GM18873 (cell line): Measurements from ENCODE around the gene OPN4.
A peak's percentile ranks its signal among the peaks of the same experiment; 100 is the strongest.

ENCODE experiments used
- ATAC-seq: cut with Tn5 transposase; IDR thresholded peaks from one replicate; pipeline ENCODE4 v1.9.1; 2021; ENCODE audit warnings: mild to moderate bottlenecking, moderate library complexity, moderate number of reproducible peaks; ENCODE audit not compliant: unreplicated experiment, low FRiP score

Gene OPN4

DNA sequence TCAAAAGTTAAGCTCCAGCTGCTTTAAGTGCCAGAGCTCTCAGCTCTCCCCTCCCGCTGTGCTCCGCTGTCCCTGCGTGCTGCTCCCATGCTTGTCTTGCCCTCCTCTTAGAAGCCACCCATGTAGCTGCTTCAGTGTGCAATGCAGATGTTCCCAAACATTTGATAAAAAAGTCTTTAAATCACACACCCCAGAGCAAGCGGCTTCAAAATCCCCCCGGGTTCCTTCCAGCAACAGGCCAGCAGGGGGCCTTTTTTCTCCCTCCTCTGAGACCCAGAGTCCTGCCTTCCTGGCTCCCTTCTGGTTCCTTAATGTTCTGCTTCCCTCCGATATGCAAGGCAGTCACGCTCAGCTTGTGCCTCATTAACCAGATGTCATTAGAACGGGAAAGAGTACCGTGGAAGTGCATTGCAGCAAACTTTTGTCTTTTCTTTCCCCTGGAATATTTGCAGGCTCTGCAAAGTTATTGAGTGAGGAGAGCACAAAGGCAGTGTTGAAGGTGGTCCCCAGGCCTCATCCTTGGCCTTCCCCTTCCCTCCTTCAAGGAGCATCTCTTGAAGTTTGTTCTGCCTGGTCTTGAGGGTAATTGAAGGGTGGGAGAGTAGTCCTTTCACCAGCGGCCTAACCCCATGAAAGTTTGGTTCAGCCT is 39.5 kb downstream of the OPN4 start:
- ATAC-seq: no peak

DNA sequence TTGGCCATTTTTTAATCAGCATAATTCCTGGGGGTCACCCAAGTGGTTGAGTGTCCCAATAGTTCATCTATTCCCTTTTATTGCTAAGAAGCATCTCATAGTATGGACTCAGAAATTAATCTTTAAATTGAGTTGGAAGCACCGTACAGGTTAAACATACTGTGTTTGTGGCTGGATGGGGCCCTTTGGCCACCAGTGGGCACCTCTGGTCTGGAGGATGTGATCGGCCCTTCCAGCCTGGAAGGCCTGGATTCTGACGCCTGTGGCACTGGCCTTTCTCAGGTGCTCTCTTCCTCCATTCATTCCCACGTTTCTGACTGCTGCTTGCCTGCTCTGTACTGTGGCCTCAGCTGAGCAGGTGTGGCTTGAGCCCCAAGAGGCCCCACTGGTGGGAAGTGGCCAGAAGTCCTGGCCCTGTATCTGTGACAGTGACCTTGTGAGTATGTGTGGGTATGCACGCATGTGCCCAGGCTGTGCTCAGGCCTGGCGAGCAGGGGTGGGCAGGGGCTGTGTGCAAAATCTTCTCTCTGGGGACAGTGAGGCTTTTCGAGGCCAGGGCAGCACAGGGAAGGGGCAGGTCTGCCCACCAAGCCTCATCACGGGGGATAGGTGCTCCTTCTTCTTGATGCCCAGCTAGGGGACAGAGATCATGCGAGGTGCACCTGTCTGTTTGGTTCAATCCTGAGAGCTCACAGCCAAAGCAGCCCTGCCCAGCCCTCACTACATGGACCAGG is 44.0 kb downstream of the OPN4 start:
- ATAC-seq: no peak

DNA sequence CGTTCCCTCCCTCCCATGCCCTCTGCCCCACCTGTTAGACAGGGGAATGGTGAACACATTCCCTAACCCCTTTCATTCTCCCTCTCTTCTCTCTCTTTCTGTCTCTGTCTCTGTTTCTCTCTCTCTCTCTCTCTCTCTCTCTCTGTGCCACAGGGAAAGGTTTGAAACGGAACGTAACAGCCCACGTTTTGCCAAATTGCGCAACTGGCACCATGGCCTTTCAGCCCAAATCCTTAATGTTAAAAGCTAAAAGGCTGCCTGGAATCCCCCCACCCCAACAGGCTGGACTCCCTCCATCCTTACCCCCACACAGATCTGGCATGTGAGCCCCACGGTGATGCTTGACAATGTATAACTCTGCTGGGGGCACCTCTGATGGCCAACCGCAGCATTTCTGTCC is 44.8 kb downstream of the OPN4 start:
- ATAC-seq: no peak

DNA sequence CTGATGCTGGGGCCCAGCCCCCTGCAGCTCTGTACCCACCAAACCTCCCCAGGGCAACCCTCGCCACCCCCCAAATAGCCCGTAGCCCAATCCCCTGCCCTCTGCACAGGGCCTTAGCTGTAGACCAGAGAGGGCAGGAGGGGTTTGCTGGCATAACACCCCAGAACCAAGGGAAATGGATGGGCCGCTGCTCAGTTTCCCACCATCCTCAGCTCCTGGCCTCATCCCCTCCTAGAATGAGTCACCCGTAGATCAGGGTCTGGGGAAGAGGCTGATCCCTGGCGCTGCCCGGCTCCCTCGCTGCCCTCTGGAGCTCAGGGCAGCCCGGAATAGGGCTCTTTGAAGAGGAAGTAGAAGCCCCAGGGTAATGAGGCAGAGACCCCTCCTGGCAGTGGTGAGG is 45.2 kb downstream of the OPN4 start:
- no peak for ATAC-seq

DNA sequence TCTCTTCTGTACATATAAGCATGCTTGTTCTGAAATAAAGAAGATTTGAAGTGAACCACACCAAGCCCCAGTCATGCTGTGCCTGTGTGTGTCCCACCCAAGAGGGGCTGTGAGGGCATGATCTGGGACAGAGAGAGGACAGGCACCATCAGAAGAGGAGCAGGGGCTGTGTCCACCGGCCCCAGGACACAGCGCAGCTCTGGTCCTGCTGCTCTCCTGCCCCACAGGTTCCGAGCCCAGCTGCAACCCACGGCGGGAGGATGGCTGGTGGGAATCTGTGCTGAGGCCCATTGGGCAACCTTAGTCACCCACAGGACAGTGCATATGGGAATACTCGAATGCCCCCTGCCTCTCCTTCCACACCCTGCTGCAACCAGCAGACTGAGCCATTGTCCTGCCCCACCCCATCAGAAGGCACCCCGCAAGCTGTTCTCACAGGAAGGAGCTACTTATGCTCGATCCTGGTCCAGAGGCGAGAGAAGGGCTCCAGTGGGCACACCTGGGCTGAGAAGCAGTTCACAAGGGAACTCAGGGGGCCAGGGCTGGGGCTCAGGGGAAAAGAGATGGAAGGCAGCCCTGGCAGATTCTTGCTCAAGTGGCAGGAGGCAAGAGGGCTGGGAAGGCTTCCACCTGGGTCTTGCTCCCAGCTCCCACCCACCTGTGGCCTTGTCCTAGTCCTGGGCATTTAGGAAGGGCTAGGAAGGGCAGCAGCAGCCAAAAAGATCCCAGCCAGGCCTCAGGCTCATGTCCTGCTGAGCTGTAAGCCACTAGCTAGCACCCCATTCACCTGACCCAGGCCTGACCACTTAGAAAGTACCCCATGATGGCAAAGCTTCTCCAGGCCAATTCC is 45.9 kb downstream of the OPN4 start:
- ATAC-seq: no peak

DNA sequence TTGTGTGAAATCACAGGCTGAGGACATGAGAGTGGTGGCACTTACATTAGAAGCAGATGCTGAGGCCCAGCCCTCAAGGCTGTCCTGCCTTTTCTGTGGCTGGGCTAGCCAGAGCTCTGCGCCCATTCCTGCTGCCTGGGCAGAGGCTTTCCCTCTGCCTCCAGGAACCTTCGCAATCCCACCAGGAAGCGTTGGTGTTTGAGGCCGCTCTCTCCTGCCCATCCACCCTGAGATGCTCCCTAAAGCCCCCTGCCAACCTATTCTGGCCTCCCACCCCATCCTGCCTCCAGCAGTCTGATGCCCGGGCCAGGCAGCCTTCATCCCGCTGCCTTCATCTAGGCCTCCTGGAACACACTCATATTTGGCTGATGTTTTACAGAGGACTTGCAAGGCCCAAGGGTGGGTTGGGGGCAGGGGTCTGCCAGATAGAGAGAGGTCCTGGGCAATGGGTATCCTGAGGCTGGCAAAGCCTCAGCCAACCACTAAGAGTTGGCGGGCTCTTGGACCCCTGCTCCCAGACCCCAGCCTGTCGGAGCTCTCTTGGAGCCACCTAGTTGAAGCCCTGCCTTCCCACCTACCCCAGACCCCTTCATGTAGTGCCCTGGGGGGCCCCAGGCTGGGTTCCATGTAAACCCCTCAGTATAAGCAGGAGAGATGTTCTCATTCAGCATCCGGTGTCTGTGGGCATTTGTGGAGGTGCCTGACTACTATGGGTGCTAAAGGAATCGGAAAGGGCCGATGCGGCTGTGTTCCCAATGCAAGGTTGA is 46.7 kb downstream of the OPN4 start:
- ATAC-seq: no peak

DNA sequence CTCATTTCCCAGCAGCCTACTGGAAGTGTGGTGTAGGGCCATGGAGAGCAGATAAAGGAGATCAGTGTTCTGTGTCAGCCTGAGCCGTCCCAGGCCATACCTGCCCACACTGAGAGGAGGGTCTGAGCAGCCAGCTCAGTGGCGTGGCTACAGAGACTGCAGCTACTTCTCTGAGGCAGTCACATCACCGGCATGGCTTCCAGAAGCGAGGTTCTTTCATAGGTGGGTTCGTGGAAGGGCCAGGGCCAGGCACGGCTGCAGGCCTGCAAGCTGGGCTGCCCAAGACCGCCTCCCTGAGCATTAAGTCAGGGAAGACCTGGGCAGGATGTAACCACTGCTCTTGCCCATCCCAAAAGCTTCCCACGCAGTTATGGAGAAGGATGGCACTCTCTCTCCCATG is 48.8 kb downstream of the OPN4 start:
- no peak for ATAC-seq

DNA sequence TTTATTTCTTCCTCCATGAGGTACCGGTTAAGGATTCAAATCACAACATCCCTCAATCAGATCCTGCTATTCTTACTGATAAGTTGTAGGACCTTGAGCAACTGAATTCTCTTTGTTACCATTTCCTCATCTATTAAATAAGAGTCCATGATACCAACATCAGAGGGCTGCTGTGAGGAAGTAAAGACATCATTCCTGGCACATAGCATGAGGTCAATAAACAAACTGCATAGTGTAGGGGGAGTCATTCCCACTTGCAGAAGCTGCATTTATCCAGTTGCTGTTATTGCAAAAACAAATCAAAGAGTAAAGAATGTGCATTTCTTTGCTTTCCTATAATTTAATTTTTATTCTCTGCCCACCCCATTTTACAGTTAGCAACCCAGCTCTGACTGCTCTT is 50.8 kb downstream of the OPN4 start:
- ATAC-seq: no peak

DNA sequence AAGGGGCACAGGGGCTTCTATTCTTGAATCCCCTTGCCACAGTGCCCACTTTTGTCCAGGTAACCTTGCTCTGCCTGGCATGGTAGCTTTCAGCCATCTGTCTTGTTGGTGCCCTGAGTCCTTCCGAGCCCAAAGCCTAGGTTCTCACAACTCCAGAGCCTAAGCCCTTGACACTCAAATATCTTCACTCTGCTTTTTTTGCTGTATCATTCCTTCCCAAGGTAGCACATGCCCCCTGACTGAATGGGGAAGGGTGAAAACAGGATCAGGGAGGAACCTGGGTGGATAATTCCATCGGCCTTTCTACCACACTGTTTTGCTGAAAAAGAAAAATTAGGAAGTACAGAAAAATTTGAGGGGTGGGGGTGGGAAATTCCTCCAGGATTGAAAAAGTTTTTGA is 51.6 kb downstream of the OPN4 start:
- ATAC-seq: no peak

DNA sequence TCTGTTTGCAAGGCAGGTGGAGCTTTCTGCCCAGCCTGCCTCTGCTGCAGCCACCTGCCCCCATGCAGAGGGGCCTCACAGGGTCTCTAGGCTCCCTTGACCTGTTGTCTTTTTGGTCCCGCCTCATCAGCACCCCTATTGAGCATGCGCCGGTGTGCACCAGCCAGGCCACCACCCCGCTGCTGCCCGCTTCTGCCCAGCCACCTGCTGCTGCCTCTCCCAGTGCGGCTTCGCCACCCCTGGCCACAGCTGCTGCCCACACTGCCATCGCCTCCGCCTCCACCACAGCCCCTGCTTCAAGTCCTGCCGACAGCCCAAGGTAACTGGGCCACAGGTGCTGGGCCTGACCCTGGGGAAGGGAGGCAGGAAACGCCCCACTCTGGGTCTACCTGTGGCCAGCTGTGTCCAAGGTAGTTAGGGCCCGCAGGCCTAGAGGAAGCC is 52.1 kb downstream of the OPN4 start:
- no peak for ATAC-seq

DNA sequence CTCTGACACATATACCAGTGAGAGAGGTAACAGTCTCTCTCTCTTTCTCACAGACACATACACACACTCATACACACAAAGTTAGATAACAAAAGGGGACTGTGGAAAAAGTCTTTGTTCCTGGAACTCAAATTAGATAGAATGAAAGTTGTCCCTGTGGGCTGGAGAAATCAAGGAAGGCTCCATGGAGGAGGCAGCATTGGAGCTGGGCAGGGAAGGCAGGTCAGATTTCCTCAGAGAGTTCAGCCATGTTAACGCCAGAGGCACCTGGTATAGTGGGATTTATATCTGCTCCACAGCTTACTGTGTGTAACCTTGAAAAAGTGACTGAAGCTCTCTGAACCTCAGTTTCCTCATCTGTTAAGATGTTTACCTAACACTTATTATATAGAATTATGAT is 52.6 kb downstream of the OPN4 start:
- ATAC-seq: no peak

DNA sequence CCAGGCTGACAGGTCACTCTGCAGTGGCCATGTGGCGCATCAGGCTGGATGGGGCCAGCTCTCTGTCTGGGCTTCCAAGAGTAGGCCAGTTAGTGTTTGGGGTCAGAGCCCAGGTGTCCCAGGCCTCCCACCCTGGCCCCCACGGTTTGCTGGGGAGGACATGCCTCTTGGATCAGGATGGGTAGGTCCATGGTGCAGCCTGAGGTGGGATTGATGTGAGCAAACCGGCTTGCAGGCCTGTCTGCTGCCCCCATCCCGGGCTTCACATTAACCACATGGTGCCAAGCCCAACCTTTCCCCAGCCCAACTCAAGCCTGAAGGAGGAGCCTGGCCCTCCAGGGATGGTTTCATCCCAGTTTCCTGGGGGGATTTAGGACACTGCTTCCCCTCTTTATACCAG is 53.2 kb downstream of the OPN4 start:
- ATAC-seq: no peak

DNA sequence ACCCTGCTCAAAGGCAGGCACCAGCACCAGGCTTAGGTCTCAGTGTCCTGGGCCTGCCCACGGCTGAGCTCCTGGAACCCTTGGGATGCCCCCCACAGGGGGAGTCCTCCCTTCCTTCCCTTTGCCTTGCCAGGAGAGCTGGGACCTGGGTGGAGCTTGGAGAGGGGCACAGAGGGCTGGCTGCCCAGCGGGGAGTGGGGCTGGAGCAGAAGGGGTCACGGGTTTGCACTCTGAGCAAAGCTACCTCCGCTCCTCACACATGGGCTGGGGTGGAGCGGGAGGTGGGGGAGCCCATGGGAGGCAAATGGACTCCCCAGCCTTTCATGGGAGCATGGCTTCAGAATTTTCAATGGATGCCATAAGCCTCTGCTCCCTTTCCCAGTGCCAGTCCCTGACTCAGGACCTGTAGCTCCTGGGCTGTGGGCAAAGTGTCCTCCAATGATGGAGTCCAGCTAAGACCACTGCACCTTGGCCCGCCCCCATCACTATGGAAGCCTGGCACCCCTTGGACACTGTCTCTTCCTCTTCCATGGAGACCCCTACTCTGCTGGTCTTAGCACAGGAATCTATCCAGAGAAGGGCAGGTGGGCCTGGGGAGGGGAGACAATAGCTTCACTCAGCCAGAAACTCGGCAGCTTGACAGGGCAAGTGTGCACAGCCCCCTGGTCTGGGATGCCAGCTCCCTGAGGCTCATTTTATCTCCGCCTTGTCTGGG is 53.9 kb downstream of the OPN4 start:
- no peak for ATAC-seq

DNA sequence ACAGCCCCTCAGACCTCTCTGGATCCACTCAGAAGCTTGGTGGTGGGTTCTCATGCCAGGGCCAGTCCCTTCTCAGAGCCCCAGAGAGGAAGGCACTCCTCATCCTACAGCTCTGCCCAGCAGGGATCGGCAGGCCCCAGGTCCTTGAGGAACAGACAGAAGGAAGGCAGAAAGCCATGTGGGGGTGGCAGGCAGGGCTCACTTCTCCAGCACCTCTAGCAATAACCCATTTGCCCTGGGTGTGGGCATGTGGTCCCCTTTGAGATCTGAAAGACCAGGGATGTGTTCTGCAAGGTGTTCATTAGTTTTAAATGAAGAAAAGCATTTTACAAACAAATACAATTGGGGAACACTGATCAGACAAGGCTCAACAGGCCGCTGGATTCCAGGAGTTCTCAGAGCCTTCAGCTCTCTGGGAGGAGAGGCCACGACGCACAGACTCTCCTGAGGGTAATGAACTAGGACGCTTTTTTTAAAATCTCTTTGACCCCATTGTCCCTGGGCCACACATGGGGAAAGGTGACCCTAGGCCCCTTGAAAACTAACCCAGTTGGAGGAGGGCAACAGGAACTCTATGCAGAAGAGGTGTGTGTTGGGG is 54.5 kb downstream of the OPN4 start:
- ATAC-seq: no peak

DNA sequence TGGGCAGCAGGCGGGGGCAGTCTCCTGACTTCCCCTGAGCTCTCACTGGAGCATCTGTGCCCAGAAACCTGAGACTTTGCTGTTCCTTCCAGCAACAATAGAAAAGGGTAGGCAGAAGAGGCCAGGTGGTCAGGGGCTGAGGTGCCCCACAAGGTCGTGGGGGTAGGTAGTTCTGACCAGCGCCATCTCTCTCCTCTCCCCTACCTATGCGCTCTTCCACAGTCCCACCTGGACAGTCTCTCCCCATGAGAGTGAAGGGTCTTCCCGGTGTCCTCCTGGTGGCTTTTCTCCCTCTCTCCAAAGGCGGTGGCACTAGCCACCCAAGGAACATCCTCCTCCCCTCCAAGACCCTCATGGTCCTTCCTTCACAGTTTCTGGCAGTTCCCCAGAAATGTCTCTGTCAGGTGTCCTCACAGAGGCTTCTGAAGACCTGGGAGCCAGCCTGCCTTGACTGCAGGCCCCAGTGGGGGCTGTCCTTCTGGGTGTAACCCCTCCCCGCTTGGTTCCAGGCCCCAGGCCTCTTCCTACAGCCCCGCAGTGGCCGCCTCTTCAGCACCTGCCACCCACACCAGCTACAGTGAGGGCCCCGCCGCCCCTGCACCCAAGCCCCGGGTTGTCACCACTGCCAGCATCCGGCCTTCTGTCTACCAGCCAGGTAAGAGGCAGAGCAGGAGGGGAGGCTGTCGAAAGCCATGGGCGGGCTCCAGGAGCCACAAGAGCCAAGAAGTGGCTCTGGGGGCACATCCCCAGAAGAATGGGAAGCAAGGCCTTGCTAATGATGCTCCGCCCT is 55.2 kb downstream of the OPN4 start:
- no peak for ATAC-seq

DNA sequence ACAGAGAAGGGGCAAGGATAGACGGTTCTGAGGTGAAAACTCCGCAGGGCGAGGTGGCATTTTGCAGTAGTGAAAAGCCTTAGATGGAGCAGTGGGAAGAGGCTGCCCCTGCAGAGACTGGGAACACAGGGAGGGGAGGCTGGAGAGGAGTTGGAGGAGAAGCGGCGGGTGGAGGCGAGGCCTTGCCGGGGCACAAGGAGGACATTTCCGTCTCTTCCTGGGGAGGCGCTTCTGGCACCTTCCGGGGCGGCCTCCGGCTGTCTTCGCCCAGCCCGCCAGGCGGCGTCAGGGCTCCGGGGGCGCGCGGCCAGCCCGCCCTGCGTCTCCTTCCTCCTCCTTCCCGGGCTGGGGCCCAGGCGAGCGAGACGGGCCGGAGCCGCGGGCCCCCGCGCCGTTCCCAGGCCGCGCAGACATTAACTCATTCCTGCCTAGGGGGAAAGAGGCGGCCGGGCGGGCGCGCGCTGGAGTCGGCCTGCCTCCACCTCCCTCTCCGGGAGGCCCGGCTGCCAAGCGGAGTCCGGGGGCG is 56.7 kb downstream of the OPN4 start:
- ATAC-seq: peak; percentile 65

DNA sequence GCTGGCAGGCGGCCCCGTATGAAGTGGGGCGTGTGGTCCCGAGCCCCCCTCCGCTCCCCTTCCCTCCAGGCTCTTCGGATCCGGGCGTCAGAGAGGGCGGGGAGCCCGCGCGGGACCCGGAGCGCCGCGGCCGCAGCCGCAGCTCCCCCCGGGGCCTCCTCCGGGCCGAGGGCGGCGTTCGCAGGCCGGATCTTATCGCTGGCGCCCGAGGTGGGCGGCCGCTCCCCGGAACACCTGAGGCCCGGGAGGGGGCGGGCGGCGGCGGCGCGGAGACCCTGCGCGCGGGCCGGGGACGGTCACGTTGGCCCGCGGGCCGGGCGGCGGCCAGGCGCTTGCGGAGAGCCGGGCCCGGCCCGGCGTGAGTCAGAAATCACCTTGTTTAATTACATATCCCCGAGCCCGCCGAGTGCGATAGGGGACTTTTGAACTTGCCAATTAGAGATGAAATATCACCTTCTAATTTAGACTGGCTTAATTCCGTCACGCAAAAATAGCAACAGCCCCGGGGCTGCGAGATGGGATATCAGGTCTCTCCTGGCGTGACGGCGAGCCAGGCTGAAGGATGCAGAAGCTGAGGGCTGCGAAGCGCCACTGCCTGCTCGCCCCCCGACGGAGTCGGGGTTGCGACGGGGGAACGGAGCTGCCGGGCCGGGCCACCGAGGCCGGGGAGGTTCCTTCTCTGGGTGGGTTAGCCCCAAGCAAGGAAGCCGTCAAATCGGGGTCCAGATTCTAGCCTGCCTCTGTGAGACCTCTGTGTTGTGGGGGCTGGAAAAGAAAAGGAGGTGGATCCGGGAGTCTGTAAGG is 57.4 kb downstream of the OPN4 start:
- peak; percentile 29 for ATAC-seq

DNA sequence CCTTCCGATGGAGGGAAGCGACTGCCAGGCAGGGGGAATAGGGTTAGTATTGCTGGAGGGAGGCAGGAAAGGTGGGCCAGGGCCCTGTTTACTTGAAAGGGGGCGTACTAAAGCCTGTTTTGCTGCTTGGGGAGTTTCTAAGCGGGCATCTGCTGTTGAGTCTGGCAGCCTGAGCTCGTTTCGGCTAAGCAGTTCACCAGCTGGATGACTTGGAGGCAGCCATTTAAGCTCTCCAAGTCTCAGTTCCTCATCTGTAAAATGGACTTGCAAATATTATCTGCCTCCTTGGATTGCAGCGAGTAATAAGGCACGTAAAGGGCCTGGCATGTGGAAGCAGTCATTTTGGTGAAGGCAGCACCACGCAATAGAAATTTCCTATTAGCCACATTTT is 58.0 kb downstream of the OPN4 start:
- peak; percentile 29 for ATAC-seq
